K562 (cell line): Measurements from ENCODE around the gene CDK5RAP3. TPM values are rescaled to one million over a fixed set of nuclear protein-coding genes. Genes with fewer than 3 reads are reported as not detected.
A peak's percentile ranks its signal among the peaks of the same experiment; 100 is the strongest.

ENCODE experiments used
- DNMT1 ChIP-seq: fragments of 450-650 bp; IDR thresholded peaks from 2 replicates; pipeline ENCODE4 v1.6.1; 2016; ENCODE audit warnings: antibody characterized with exemption, mild to moderate bottlenecking
- MCM3 ChIP-seq: fragments of 450-650 bp; IDR thresholded peaks from 2 replicates; pipeline ENCODE4 v1.6.1; 2016
- MNT ChIP-seq, 2 experiments: fragments of 450-650 bp; conservative IDR thresholded peaks; 2 replicates each; pipeline ENCODE4 v1.6.1; 2017; ENCODE audit warnings: mild to moderate bottlenecking in 2 of 2, moderate library complexity in 2 of 2
- NBN ChIP-seq: fragments of 450-650 bp; IDR thresholded peaks from 2 replicates; pipeline ENCODE4 v1.6.1; 2016; ENCODE audit warnings: low read depth, mild to moderate bottlenecking
- PURB ChIP-seq: sonication (generic); formaldehyde crosslinking; IDR thresholded peaks from 2 replicates; pipeline ENCODE4 v1.9.0; 2021; ENCODE audit warnings: low read depth, mild to moderate bottlenecking, missing genetic modification reagents
- RBM22 ChIP-seq: fragments of 200-400 bp; formaldehyde crosslinking; IDR thresholded peaks from 2 replicates; pipeline ENCODE4 v1.6.1; 2018; ENCODE audit warnings: low read length, low read depth; ENCODE audit not compliant: poor library complexity, severe bottlenecking
- RCOR1 ChIP-seq, 2 experiments: IDR thresholded peaks; 2 replicates each; pipeline ENCODE4 v1.6.1; 2012; ENCODE audit warnings: low read depth in 2 of 2, low read length in 2 of 2, borderline replicate concordance in 1 of 2, improper control_type of control experiment in 1 of 2
- RUNX1 ChIP-seq: sonication (generic); IDR thresholded peaks from 2 replicates; pipeline ENCODE4 v1.6.1; 2016; ENCODE audit warnings: antibody characterized with exemption, low read depth
- SMARCA4 ChIP-seq: fragments of 450-650 bp; IDR thresholded peaks from 2 replicates; pipeline ENCODE4 v1.6.1; 2016
- SREBF2 ChIP-seq: sonication (generic); formaldehyde crosslinking; IDR thresholded peaks from 2 replicates; pipeline ENCODE4 v1.4.0; 2020; ENCODE audit warnings: mild to moderate bottlenecking, missing genetic modification reagents
- TCF3 ChIP-seq: sonication (generic); formaldehyde crosslinking; IDR thresholded peaks from 2 replicates; pipeline ENCODE4 v1.4.0; 2020; ENCODE audit warnings: mild to moderate bottlenecking, missing genetic modification reagents
- THAP12 ChIP-seq: fragments of 250-450 bp; sonication (Bioruptor Pico); IDR thresholded peaks from 2 replicates; pipeline ENCODE4 v1.9.0; 2021; ENCODE audit warnings: mild to moderate bottlenecking, inconsistent platforms
- ZNF165 ChIP-seq: fragments of 250-450 bp; sonication (Bioruptor Pico); IDR thresholded peaks from 2 replicates; pipeline ENCODE4 v1.4.0; 2020; ENCODE audit warnings: borderline replicate concordance
- ZNF592 ChIP-seq: fragments of 450-650 bp; IDR thresholded peaks from 2 replicates; pipeline ENCODE4 v1.6.1; 2017; ENCODE audit warnings: antibody characterized with exemption, mild to moderate bottlenecking
- polyA plus RNA-seq, 8 experiments: library from polyadenylated mRNA; depleted of rRNA in 4 of 8; stranded (reverse) in 5 of 8; unstranded in 3 of 8; fragments of >200 nt; fragmentation: Nextera tagmentation in 2 of 8; fragmentation: Illumina TruSeq in 1 of 8; extraction: Ambion mirVana in 2 of 8; extraction: Trizol in 1 of 8; gene quantifications; 2 replicates each; pipeline versions ENCODE4 v1.2.1 to v1.2.3, GENCODE V29; 2011 to 2014; ENCODE audit warnings: inconsistent platforms in 1 of 8, missing spikeins in 1 of 8
- total RNA-seq, 7 experiments: library from RNA; depleted of rRNA in 6 of 7; stranded (reverse); fragments of >200 nt in 6 of 7; fragmentation: Illumina TruSeq in 2 of 7; extraction: Trizol in 2 of 7; gene quantifications; 2 replicates each; pipeline versions ENCODE4 v1.2.1 to v1.2.3, GENCODE V29; 2011 to 2021; ENCODE audit warnings: low replicate concordance in 1 of 7
- TF ChIP-seq, protein P1 (sequence below): fragments of 250-450 bp; sonication (Bioruptor Pico); IDR thresholded peaks from 2 replicates; pipeline ENCODE4 v1.5.0; 2022; ENCODE audit warnings: mild to moderate bottlenecking
- TF ChIP-seq, protein P2 (sequence below): fragments of 150-350 bp; conservative IDR thresholded peaks from 2 replicates; pipeline ENCODE4 v1.6.1; 2014; ENCODE audit warnings: low read length

Gene CDK5RAP3
- total and polyA plus RNA-seq, 9 of the 15 experiments (the other 6 are each of a cell fraction or from before 2014, with no cell fraction given), result 44.2 to 202 (median 91.5) TPM

GRCh38 chr17:47935961-47936360 lies 35.0 kb upstream of the CDK5RAP3 start (continued):
- no peak for TF ChIP-seq ZNF165
- TF ChIP-seq NBN, result no peak
- TF ChIP-seq RCOR1 (IDR thresholded peaks at IDR 0.05; ENCODE audit: borderline replicate concordance in 1 of 2, low read depth in 2 of 2, low read length in 2 of 2), result peak; percentile 21 to 28; a peak in 1 of 4 replicates
- no peak for TF ChIP-seq PURB (CRISPR knock-in tag)
- TF ChIP-seq THAP12 (CRISPR knock-in tag), result no peak
- peak; percentile 80 for TF ChIP-seq ZNF592
- TF ChIP-seq MNT (conservative IDR thresholded peaks at IDR 0.05), result peak in 1 of 2 experiments; percentile 47; a peak in 1 of 4 replicates
- TF ChIP-seq RUNX1, result 0 out of 2 replicates have a peak, but pooled peaks have one; percentile 20
- TF ChIP-seq, protein P1, sequence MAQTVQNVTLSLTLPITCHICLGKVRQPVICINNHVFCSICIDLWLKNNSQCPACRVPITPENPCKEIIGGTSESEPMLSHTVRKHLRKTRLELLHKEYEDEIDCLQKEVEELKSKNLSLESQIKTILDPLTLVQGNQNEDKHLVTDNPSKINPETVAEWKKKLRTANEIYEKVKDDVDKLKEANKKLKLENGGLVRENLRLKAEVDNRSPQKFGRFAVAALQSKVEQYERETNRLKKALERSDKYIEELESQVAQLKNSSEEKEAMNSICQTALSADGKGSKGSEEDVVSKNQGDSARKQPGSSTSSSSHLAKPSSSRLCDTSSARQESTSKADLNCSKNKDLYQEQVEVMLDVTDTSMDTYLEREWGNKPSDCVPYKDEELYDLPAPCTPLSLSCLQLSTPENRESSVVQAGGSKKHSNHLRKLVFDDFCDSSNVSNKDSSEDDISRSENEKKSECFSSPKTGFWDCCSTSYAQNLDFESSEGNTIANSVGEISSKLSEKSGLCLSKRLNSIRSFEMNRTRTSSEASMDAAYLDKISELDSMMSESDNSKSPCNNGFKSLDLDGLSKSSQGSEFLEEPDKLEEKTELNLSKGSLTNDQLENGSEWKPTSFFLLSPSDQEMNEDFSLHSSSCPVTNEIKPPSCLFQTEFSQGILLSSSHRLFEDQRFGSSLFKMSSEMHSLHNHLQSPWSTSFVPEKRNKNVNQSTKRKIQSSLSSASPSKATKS, result no peak
- no peak for TF ChIP-seq SREBF2 (CRISPR knock-in tag)
- TF ChIP-seq SMARCA4, result peak; percentile 77
- TF ChIP-seq MCM3, result no peak
- TF ChIP-seq, protein P2, sequence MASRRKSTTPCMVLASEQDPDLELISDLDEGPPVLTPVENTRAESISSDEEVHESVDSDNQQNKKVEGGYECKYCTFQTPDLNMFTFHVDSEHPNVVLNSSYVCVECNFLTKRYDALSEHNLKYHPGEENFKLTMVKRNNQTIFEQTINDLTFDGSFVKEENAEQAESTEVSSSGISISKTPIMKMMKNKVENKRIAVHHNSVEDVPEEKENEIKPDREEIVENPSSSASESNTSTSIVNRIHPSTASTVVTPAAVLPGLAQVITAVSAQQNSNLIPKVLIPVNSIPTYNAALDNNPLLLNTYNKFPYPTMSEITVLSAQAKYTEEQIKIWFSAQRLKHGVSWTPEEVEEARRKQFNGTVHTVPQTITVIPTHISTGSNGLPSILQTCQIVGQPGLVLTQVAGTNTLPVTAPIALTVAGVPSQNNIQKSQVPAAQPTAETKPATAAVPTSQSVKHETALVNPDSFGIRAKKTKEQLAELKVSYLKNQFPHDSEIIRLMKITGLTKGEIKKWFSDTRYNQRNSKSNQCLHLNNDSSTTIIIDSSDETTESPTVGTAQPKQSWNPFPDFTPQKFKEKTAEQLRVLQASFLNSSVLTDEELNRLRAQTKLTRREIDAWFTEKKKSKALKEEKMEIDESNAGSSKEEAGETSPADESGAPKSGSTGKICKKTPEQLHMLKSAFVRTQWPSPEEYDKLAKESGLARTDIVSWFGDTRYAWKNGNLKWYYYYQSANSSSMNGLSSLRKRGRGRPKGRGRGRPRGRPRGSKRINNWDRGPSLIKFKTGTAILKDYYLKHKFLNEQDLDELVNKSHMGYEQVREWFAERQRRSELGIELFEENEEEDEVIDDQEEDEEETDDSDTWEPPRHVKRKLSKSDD, result no peak
- TF ChIP-seq TCF3 (CRISPR knock-in tag), result peak; percentile 85
- TF ChIP-seq DNMT1, result no peak
- no peak for TF ChIP-seq RBM22
